Smooth muscle cell (in vitro differentiated cells): ENCODE data around the gene DDX46. TPM values are rescaled to one million over a fixed set of nuclear protein-coding genes. Genes with fewer than 3 reads are reported as not detected.

Experiments used
- DNase-seq: peaks from one replicate; lab custom pipeline; 2025; ENCODE audit not compliant: unreplicated experiment; lab: John Stamatoyannopoulos, UW
- H2AFZ ChIP-seq: fragments of 200-600 bp; sonication (generic); 2 replicates; pipeline ENCODE4 v1.6.0; 2016; ENCODE audit warnings: antibody characterized with exemption, low read depth, mild to moderate bottlenecking
- H3F3A ChIP-seq: fragments of 200-600 bp; sonication (generic); 2 replicates; pipeline ENCODE4 v1.6.0; 2017; ENCODE audit warnings: antibody characterized with exemption, low read depth
- H3K27ac ChIP-seq: fragments of 200-600 bp; sonication (generic); 2 replicates; pipeline ENCODE4 v1.5.1; 2016; ENCODE audit warnings: low read depth, mild to moderate bottlenecking
- H3K27me3 ChIP-seq: fragments of 200-600 bp; sonication (generic); 2 replicates; pipeline ENCODE4 v1.6.1; 2016; ENCODE audit warnings: low read depth, mild to moderate bottlenecking
- H3K36me3 ChIP-seq: fragments of 200-600 bp; sonication (generic); 2 replicates; pipeline ENCODE4 v1.5.1; 2016; ENCODE audit warnings: low read depth
- H3K4me1 ChIP-seq: fragments of 200-600 bp; sonication (generic); 2 replicates; pipeline ENCODE4 v1.5.1; 2016; ENCODE audit warnings: low read depth
- H3K4me2 ChIP-seq: fragments of 200-600 bp; sonication (generic); 2 replicates; pipeline ENCODE4 v1.6.0; 2016; ENCODE audit warnings: mild to moderate bottlenecking
- H3K4me3 ChIP-seq: fragments of 200-600 bp; sonication (generic); 2 replicates; pipeline ENCODE4 v1.5.1; 2016; ENCODE audit warnings: mild to moderate bottlenecking
- H3K79me2 ChIP-seq: fragments of 200-600 bp; sonication (generic); 2 replicates; pipeline ENCODE4 v1.6.0; 2016; ENCODE audit warnings: low read depth, mild to moderate bottlenecking
- H3K9ac ChIP-seq: fragments of 200-600 bp; sonication (generic); 2 replicates; pipeline ENCODE4 v1.6.0; 2016; ENCODE audit warnings: low read depth
- H3K9me3 ChIP-seq: fragments of 200-600 bp; sonication (generic); replicated peaks from 2 replicates; pipeline ENCODE4 v1.5.1; 2016; ENCODE audit warnings: low read depth
- H4K20me1 ChIP-seq: fragments of 200-600 bp; sonication (generic); 2 replicates; pipeline ENCODE4 v1.6.0; 2016; ENCODE audit warnings: low read depth
- CTCF ChIP-seq: fragments of 200-600 bp; sonication (generic); IDR thresholded peaks from 2 replicates; pipeline ENCODE4 v1.5.1; 2017; ENCODE audit warnings: borderline replicate concordance, mild to moderate bottlenecking, antibody characterized with exemption; ENCODE audit not compliant: insufficient read depth, poor library complexity, severe bottlenecking
- WGBS: methylation state at CpG from one replicate; pipeline ENCODE4 v1.1.7; 2016; ENCODE audit warnings: low lambda C conversion rate; 5-methylcytosine and 5-hydroxymethylcytosine counted together
- polyA plus RNA-seq: library from polyadenylated mRNA; unstranded; fragments of >200 nt; fragmentation: Nextera tagmentation; extraction: Ambion mirVana; gene quantifications from 2 replicates; pipeline ENCODE4 v1.2.1, GENCODE V29; 2016
- total RNA-seq: library from RNA; depleted of rRNA; stranded (reverse); fragments of >200 nt; gene quantifications from 2 replicates; pipeline ENCODE4 v1.2.3, GENCODE V29; 2014

The DDX46 gene
- total and polyA plus RNA-seq, 2 experiments from 2014 or later: 18.5 to 29.2 TPM

- no peak for TF ChIP-seq CTCF
- no peak overlapping the region for H3K9ac ChIP-seq
- no peak for DNase-seq
- H3K9me3 ChIP-seq: no peaks in the 10 kb centered on the region
- peaks cover 4% of the 10 kb centered on the region for H4K20me1 ChIP-seq
- H3K79me2 ChIP-seq: no peaks in the 10 kb centered on the region
- H3K4me2 ChIP-seq: no peak overlapping the region
- peaks cover 27% of the 10 kb centered on the region for H3K36me3 ChIP-seq
- no peaks in the 10 kb centered on the region for H3K27me3 ChIP-seq
- no peak overlapping the region for H3K27ac ChIP-seq
- 97% methylated on average over 1 of the region's 1 CpG for WGBS
- H2AFZ ChIP-seq: no peak overlapping the region
- peaks cover 8% of the 10 kb centered on the region for H3F3A ChIP-seq
- no peak overlapping the region for H3K4me3 ChIP-seq
- no peaks in the 10 kb centered on the region for H3K4me1 ChIP-seq
Observed at GRCh38 chr5:134724872-134725271, 33.7 kb upstream of the DDX46 start.

GRCh38 chr5:134732819-134733218, 25.8 kb upstream of the DDX46 start:
- Histone ChIP-seq H3K27me3 (no peaks in the 10 kb centered on the region), H3K36me3 (no peaks in the 10 kb centered on the region), H3K4me1 (no peaks in the 10 kb centered on the region), H3K4me2 (no peak overlapping the region), H3K79me2 (no peaks in the 10 kb centered on the region), H3K9me3 (no peaks in the 10 kb centered on the region), H3K27ac (no peak overlapping the region), H4K20me1 (no peaks in the 10 kb centered on the region), H2AFZ (no peak overlapping the region), H3K4me3 (no peak overlapping the region), H3F3A (peaks cover 7% of the 10 kb centered on the region), H3K9ac (no peak overlapping the region)
- TF ChIP-seq CTCF: no peak
- WGBS: 89% methylated on average over 3 of the region's 3 CpGs
- DNase-seq: no peak

- Histone ChIP-seq H3K4me1 (peaks cover 10% of the 10 kb centered on the region), H3K4me3 (no peak overlapping the region), H3F3A (peaks cover 6% of the 10 kb centered on the region), H3K27ac (no peak overlapping the region), H4K20me1 (peaks cover 6% of the 10 kb centered on the region), H3K9me3 (no peaks in the 10 kb centered on the region), H3K36me3 (no peaks in the 10 kb centered on the region), H2AFZ (no peak overlapping the region), H3K79me2 (peaks cover 18% of the 10 kb centered on the region), H3K4me2 (no peak overlapping the region), H3K9ac (no peak overlapping the region), H3K27me3 (no peaks in the 10 kb centered on the region)
- 88% methylated on average over 4 of the region's 4 CpGs for WGBS
- DNase-seq: no peak
- TF ChIP-seq CTCF: no peak
Observed at GRCh38 chr5:134735243-134735642, 23.3 kb upstream of the DDX46 start.

GRCh38 chr5:134736173-134736812, 22.3 kb upstream of the DDX46 start:
- TF ChIP-seq CTCF: no peak
- peaks cover 28% of the 10 kb centered on the region for H3K79me2 ChIP-seq
- H3K4me1 ChIP-seq: peaks cover 10% of the 10 kb centered on the region
- H3K4me3 ChIP-seq: no peak overlapping the region
- H3K4me2 ChIP-seq: no peak overlapping the region
- WGBS: 96% methylated on average over 2 of the region's 2 CpGs
- H3F3A ChIP-seq: no peaks in the 10 kb centered on the region
- no peak overlapping the region for H3K9ac ChIP-seq
- H3K27me3 ChIP-seq: no peaks in the 10 kb centered on the region
- no peak for DNase-seq
- no peak overlapping the region for H3K27ac ChIP-seq
- H3K9me3 ChIP-seq: no peaks in the 10 kb centered on the region
- H2AFZ ChIP-seq: no peak overlapping the region
- no peaks in the 10 kb centered on the region for H3K36me3 ChIP-seq
- peaks cover 6% of the 10 kb centered on the region for H4K20me1 ChIP-seq
